Hypothalamus (tissue), 51 donors: Measurements from ENCODE around the gene SYNPO2.
A peak's percentile ranks its signal among the peaks of the same experiment; 100 is the strongest.
"Not testable (repeated sequence)": the region's sequence is repeated elsewhere in the genome, so short reads cannot be mapped to it uniquely, and the experiment has no call there.

Experiments
- DNase-seq, 51 donors: peaks; one replicate each; lab custom pipeline; 2025; lab: John Stamatoyannopoulos, UW

SYNPO2 gene

GRCh38 chr4:118972167-118972566 lies 83.5 kb downstream of the SYNPO2 start:
- DNase-seq = no peak

- DNase-seq = no peak
Observed at GRCh38 chr4:118973295-118973694, 84.6 kb downstream of the SYNPO2 start.

GRCh38 chr4:118974758-118975157 lies 86.1 kb downstream of the SYNPO2 start:
- DNase-seq = no peak

- DNase-seq = no peak
Observed at GRCh38 chr4:118975449-118976192, 87.0 kb downstream of the SYNPO2 start.

GRCh38 chr4:118976193-118976560 lies 87.5 kb downstream of the SYNPO2 start:
- DNase-seq = not testable (repeated sequence)

- not testable (repeated sequence) for DNase-seq
Observed at GRCh38 chr4:118977100-118977499, 88.4 kb downstream of the SYNPO2 start.

GRCh38 chr4:118979712-118980111 lies 91.1 kb downstream of the SYNPO2 start:
- no peak for DNase-seq

GRCh38 chr4:118981171-118981838 lies 92.7 kb downstream of the SYNPO2 start:
- peak in 1 of 51 donors; percentile 19 for DNase-seq

- DNase-seq = peak in 31 of 51 donors; percentile 1 to 78 (median 22)
Observed at GRCh38 chr4:118981839-118982381, 93.3 kb downstream of the SYNPO2 start.

- DNase-seq = no peak
Observed at GRCh38 chr4:118983293-118983692, 94.6 kb downstream of the SYNPO2 start.

- DNase-seq = no peak
Observed at GRCh38 chr4:118983831-118984230, 95.2 kb downstream of the SYNPO2 start.

GRCh38 chr4:118985170-118986000 lies 96.7 kb downstream of the SYNPO2 start:
- DNase-seq = no peak

GRCh38 chr4:118987959-118988634 lies 99.4 kb downstream of the SYNPO2 start:
- no peak for DNase-seq

- no peak for DNase-seq
Observed at GRCh38 chr4:118988635-118988972, 100.0 kb downstream of the SYNPO2 start.

GRCh38 chr4:118989098-118990080 lies 100.7 kb downstream of the SYNPO2 start:
- peak in 1 of 51 donors; percentile 24 for DNase-seq

- DNase-seq = no peak
Observed at GRCh38 chr4:118991686-118992085, 103.0 kb downstream of the SYNPO2 start.

- DNase-seq = no peak
Observed at GRCh38 chr4:118992149-118992548, 103.5 kb downstream of the SYNPO2 start.

GRCh38 chr4:118993333-118993732 lies 104.7 kb downstream of the SYNPO2 start:
- no peak for DNase-seq

GRCh38 chr4:118994030-118994429 lies 105.4 kb downstream of the SYNPO2 start:
- peak in 1 of 51 donors; percentile 8 for DNase-seq
